HEK293T (cell line): Measurements from ENCODE around the gene KIRREL3.

Experiments used
- CTCF ChIA-PET: fragments of 350-600 bp; formaldehyde crosslinking; extraction: SDS; loops from one replicate; lab custom pipeline; 2021; ENCODE audit warnings: antibody characterized with exemption, inconsistent platforms; lab: Yijun Ruan, JAX
- POLR2A ChIA-PET: fragments of 350-600 bp; formaldehyde crosslinking; extraction: SDS; loops from one replicate; lab custom pipeline; 2020; ENCODE audit warnings: antibody characterized with exemption, inconsistent platforms; lab: Yijun Ruan, JAX
- DNase-seq: peaks from one replicate; pipeline ENCODE4 v3.0.0; 2012; ENCODE audit warnings: mixed read lengths; ENCODE audit errors: extremely low spot score
- ARNT ChIP-seq: fragments of 450-650 bp; IDR thresholded peaks from 2 replicates; pipeline ENCODE4 v1.6.1; 2017; ENCODE audit warnings: mild to moderate bottlenecking
- CTBP1 ChIP-seq: fragments of 450-650 bp; IDR thresholded peaks from 2 replicates; pipeline ENCODE4 v1.6.1; 2016; ENCODE audit warnings: borderline replicate concordance
- ELF4 ChIP-seq: fragments of 450-650 bp; IDR thresholded peaks from 2 replicates; pipeline ENCODE4 v1.6.1; 2017; ENCODE audit warnings: antibody characterized with exemption
- FOXA1 ChIP-seq: fragments of 450-650 bp; IDR thresholded peaks from 2 replicates; pipeline ENCODE4 v1.6.1; 2016; ENCODE audit warnings: mild to moderate bottlenecking
- FOXK2 ChIP-seq: fragments of 450-650 bp; IDR thresholded peaks from 2 replicates; pipeline ENCODE4 v1.6.1; 2016; ENCODE audit warnings: mild to moderate bottlenecking
- FOXM1 ChIP-seq: fragments of 450-650 bp; IDR thresholded peaks from 2 replicates; pipeline ENCODE4 v1.6.1; 2017; ENCODE audit warnings: mild to moderate bottlenecking, borderline replicate concordance
- HDGF ChIP-seq: fragments of 450-650 bp; IDR thresholded peaks from 2 replicates; pipeline ENCODE4 v1.6.1; 2017; ENCODE audit warnings: antibody characterized with exemption, borderline replicate concordance
- L3MBTL2 ChIP-seq: fragments of 450-650 bp; conservative IDR thresholded peaks from 2 replicates; pipeline ENCODE4 v1.6.1; 2016; ENCODE audit warnings: mild to moderate bottlenecking
- LEF1 ChIP-seq: fragments of 450-650 bp; IDR thresholded peaks from 2 replicates; pipeline ENCODE4 v1.6.1; 2017; ENCODE audit warnings: mild to moderate bottlenecking, borderline replicate concordance
- NFRKB ChIP-seq: fragments of 450-650 bp; IDR thresholded peaks from 2 replicates; pipeline ENCODE4 v1.6.1; 2016; ENCODE audit warnings: mild to moderate bottlenecking, moderate library complexity
- PKNOX1 ChIP-seq: fragments of 450-650 bp; IDR thresholded peaks from 2 replicates; pipeline ENCODE4 v1.6.1; 2016
- SP1 ChIP-seq: fragments of 450-650 bp; IDR thresholded peaks from 2 replicates; pipeline ENCODE4 v1.6.1; 2017
- SUZ12 ChIP-seq: fragments of 450-650 bp; IDR thresholded peaks from 2 replicates; pipeline ENCODE4 v1.6.1; 2016; ENCODE audit warnings: mild to moderate bottlenecking
- TARDBP ChIP-seq: fragments of 450-650 bp; IDR thresholded peaks from 2 replicates; pipeline ENCODE4 v1.6.1; 2016
- ZNF384 ChIP-seq: fragments of 450-650 bp; IDR thresholded peaks from 2 replicates; pipeline ENCODE4 v1.6.1; 2016

Gene KIRREL3

DNA sequence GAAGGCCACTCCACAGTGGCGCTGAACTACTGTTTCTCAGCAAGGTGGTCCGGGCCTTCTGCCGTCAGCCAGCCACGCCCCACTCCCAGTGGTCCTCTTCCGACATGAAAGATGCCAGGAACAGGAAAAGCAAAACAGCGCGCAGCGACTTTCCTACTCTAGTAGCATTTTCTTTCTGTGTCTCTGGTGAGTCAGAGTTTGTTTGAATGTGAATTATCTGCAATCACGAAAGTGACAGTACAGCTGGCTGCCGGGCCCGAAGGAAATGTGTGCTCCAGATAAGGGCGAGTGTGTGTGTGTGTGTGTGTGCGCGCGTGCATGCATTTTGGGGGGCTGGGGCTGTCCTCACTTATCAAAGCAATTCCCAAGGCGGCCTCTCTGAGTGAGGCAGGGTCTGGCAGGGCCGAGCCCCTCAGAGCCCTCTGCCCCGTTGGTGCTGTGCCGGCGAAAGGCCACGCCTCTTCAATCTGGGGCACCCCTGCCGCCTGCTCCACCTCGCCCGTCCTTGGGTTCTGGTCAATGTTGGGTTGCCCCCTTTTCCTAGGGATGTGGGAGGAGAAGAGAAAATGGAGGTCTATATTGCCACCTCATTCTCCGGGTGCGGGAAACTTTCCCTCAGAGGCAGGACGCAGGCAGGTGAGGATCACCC, 288.5 kb downstream of the KIRREL3 start:
- TF ChIP-seq NFRKB: no peak
- TF ChIP-seq FOXK2: no peak
- no peak for TF ChIP-seq ARNT
- TF ChIP-seq FOXM1: no peak
- TF ChIP-seq ELF4: no peak
- TF ChIP-seq HDGF: no peak
- ChIA-PET CTCF (no interaction called here), POLR2A (no interaction called here)
- DNase-seq: no peak

GRCh38 chr11:126710804-126711399, 289.7 kb downstream of the KIRREL3 start:
- TF ChIP-seq FOXM1: no peak
- no peak for TF ChIP-seq ZNF384
- no peak for TF ChIP-seq PKNOX1
- DNase-seq: no peak
- ChIA-PET CTCF (interaction anchor here (0.6 kb wide), 1 partner anchor 284 kb away, joined by 3 read pairs; no protein-coding TSS in a partner anchor), POLR2A (no interaction called here)

DNA sequence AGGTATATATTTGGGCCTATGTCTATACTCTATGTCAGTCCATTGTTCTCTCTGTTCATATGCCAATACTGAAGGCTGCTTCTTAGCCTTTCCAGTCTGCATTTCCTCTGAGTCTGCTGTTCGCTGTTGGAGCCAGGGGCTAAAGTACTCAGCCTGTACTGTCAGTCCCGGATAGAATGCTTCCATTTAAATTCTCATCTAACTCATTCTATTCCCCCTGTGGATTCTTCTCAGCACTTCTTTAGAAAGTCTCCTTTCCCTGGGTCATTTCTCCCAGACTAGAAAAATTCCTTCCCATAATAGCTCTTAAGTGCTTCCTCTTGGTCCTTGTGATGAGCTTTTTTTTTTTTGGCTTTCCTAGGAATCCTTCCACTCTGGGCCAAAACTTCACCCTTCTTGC, 293.1 kb downstream of the KIRREL3 start:
- CTCF ChIA-PET: interaction anchor here (0.7 kb wide), 1 partner anchor 415 kb away, joined by 4 read pairs; no protein-coding TSS in a partner anchor
- POLR2A ChIA-PET: no interaction called here
- TF ChIP-seq SP1 (no peak), NFRKB (no peak), ARNT (no peak), TARDBP (no peak), HDGF (no peak), ZNF384 (no peak), FOXK2 (no peak)
- DNase-seq: no peak

GRCh38 chr11:126704096-126704495, 296.5 kb downstream of the KIRREL3 start:
- no peak for DNase-seq
- ChIA-PET CTCF (no interaction called here), POLR2A (no interaction called here)
- TF ChIP-seq TARDBP (no peak), ELF4 (no peak), L3MBTL2 (no peak), FOXM1 (no peak), SUZ12 (no peak), NFRKB (no peak), HDGF (no peak), FOXK2 (no peak), LEF1 (no peak), ZNF384 (no peak), FOXA1 (no peak), SP1 (no peak), CTBP1 (no peak), PKNOX1 (no peak)

GRCh38 chr11:126703662-126704061, 296.9 kb downstream of the KIRREL3 start:
- ChIA-PET POLR2A (no interaction called here), CTCF (no interaction called here)
- TF ChIP-seq SP1: no peak
- TF ChIP-seq CTBP1: no peak
- TF ChIP-seq SUZ12: no peak
- no peak for TF ChIP-seq NFRKB
- TF ChIP-seq ARNT: no peak
- no peak for TF ChIP-seq FOXA1
- no peak for TF ChIP-seq FOXM1
- no peak for TF ChIP-seq FOXK2
- no peak for TF ChIP-seq L3MBTL2
- TF ChIP-seq PKNOX1: no peak
- no peak for DNase-seq

- POLR2A ChIA-PET: no interaction called here
- no peak for DNase-seq
These were observed 297.6 kb downstream of the KIRREL3 start for GRCh38 chr11:126702987-126703386.

GRCh38 chr11:126702165-126702720, 298.3 kb downstream of the KIRREL3 start:
- no peak for TF ChIP-seq ZNF384
- ChIA-PET POLR2A (no interaction called here), CTCF (no interaction called here)
- no peak for DNase-seq

More at GRCh38 chr11:126702987-126703386, 297.6 kb downstream of the KIRREL3 start:
- CTCF ChIA-PET: no interaction called here
- no peak for TF ChIP-seq L3MBTL2
